Activated CD4-positive, alpha-beta T cell treated with anti-CD3 and anti-CD28 coated beads, Interleukin-10, Interleukin-2, amounts not matched to agents 100 ng/mL and 50 ng/mL, durations not matched to agents 16 hours and 8 hours (primary cell): Measurements from ENCODE around the gene MAST4.
A peak's percentile ranks its signal among the peaks of the same experiment; 100 is the strongest.

Experiments
- DNase-seq: peaks from one replicate; pipeline ENCODE4 v3.0.0-alpha.2; 2020

Gene MAST4

GRCh38 chr5:66974256-66974655 lies 378.1 kb downstream of the MAST4 start:
- DNase-seq: no peak

- no peak for DNase-seq
Observed at GRCh38 chr5:66976108-66976507, 379.9 kb downstream of the MAST4 start.

- DNase-seq: no peak
Observed at GRCh38 chr5:66979738-66980137, 383.5 kb downstream of the MAST4 start.

GRCh38 chr5:66981266-66982055 lies 385.3 kb downstream of the MAST4 start:
- no peak for DNase-seq

- DNase-seq: no peak
Observed at GRCh38 chr5:66982056-66982387, 385.8 kb downstream of the MAST4 start.

GRCh38 chr5:66982470-66982869 lies 386.3 kb downstream of the MAST4 start:
- no peak for DNase-seq

- no peak for DNase-seq
Observed at GRCh38 chr5:66985417-66985816, 389.2 kb downstream of the MAST4 start.

- no peak for DNase-seq
Observed at GRCh38 chr5:66986009-66986408, 389.8 kb downstream of the MAST4 start.

GRCh38 chr5:66986534-66986933 lies 390.3 kb downstream of the MAST4 start:
- no peak for DNase-seq

- DNase-seq: no peak
Observed at GRCh38 chr5:66987126-66987525, 390.9 kb downstream of the MAST4 start.

- DNase-seq: no peak
Observed at GRCh38 chr5:66987540-66987939, 391.3 kb downstream of the MAST4 start.

GRCh38 chr5:66987949-66988838 lies 392.0 kb downstream of the MAST4 start:
- peak; percentile 41 for DNase-seq

GRCh38 chr5:66989286-66989685 lies 393.1 kb downstream of the MAST4 start:
- no peak for DNase-seq

GRCh38 chr5:66989781-66990180 lies 393.6 kb downstream of the MAST4 start:
- no peak for DNase-seq

- DNase-seq: no peak
Observed at GRCh38 chr5:66991746-66992145, 395.6 kb downstream of the MAST4 start.

- no peak for DNase-seq
Observed at GRCh38 chr5:66992547-66992946, 396.4 kb downstream of the MAST4 start.

- no peak for DNase-seq
Observed at GRCh38 chr5:66993448-66993847, 397.3 kb downstream of the MAST4 start.

- no peak for DNase-seq
Observed at GRCh38 chr5:66993882-66994281, 397.7 kb downstream of the MAST4 start.

GRCh38 chr5:66994790-66995189 lies 398.6 kb downstream of the MAST4 start:
- no peak for DNase-seq

GRCh38 chr5:67000794-67001475 lies 404.7 kb downstream of the MAST4 start:
- no peak for DNase-seq

- no peak for DNase-seq
Observed at GRCh38 chr5:67002832-67003684, 406.9 kb downstream of the MAST4 start.

- DNase-seq: no peak
Observed at GRCh38 chr5:67003685-67003934, 407.4 kb downstream of the MAST4 start.
